Glutamatergic neuron (in vitro differentiated cells): ENCODE data around the gene ZBTB14. TPM values are rescaled to one million over a fixed set of nuclear protein-coding genes. Genes with fewer than 3 reads are reported as not detected.

Experiments used
- DNase-seq: peaks from one replicate; pipeline ENCODE4 v3.0.0; 2022
- H3K27ac Mint-ChIP-seq: one replicate; pipeline ENCODE4 v1.8.0; 2020; ENCODE audit warnings: mild to moderate bottlenecking, mixed read lengths, inconsistent platforms; ENCODE audit not compliant: unreplicated experiment
- H3K27me3 Mint-ChIP-seq: one replicate; pipeline ENCODE4 v1.8.0; 2020; ENCODE audit warnings: mild to moderate bottlenecking, moderate library complexity, mixed read lengths, inconsistent platforms; ENCODE audit not compliant: unreplicated experiment
- H3K36me3 Mint-ChIP-seq: one replicate; pipeline ENCODE4 v1.8.0; 2020; ENCODE audit warnings: mild to moderate bottlenecking, mixed read lengths, inconsistent platforms; ENCODE audit not compliant: unreplicated experiment
- H3K4me1 Mint-ChIP-seq: one replicate; pipeline ENCODE4 v1.8.0; 2020; ENCODE audit warnings: mild to moderate bottlenecking, low read depth, mixed read lengths, inconsistent platforms; ENCODE audit not compliant: unreplicated experiment
- H3K4me3 Mint-ChIP-seq: one replicate; pipeline ENCODE4 v1.8.0; 2020; ENCODE audit warnings: mild to moderate bottlenecking, mixed read lengths, inconsistent platforms; ENCODE audit not compliant: unreplicated experiment
- H3K9me3 Mint-ChIP-seq: one replicate; pipeline ENCODE4 v1.8.0; 2020; ENCODE audit warnings: mild to moderate bottlenecking, moderate library complexity, mixed read lengths, inconsistent platforms; ENCODE audit not compliant: unreplicated experiment
- long read RNA-seq: library from polyadenylated mRNA; unstranded; transcript quantifications from one replicate; pipeline ENCODE4 v2.0.0, GENCODE V29; 2020; ENCODE audit not compliant: unreplicated experiment
- total RNA-seq: library from RNA; stranded (reverse); fragmentation: NEBNext Ultra II Directional; extraction: Animal tissue kit (Norgen Biotek cat#: 25700); gene quantifications from one replicate; pipeline ENCODE4 v1.2.1, GENCODE V29; 2021; ENCODE audit not compliant: unreplicated experiment
- TF ChIP-seq, protein P1 (sequence below): fragments of 200-600 bp; sonication (generic); IDR thresholded peaks from one replicate; pipeline ENCODE4 v1.5.0; 2021; ENCODE audit not compliant: partially characterized antibody, unreplicated experiment

Gene ZBTB14
- total RNA-seq: 9.1 TPM
- long read RNA-seq, partial matches to known transcripts: 0 of 1 reads
- long read RNA-seq, other reads (novel, unspliced or antisense): 0 of 1 reads

DNA sequence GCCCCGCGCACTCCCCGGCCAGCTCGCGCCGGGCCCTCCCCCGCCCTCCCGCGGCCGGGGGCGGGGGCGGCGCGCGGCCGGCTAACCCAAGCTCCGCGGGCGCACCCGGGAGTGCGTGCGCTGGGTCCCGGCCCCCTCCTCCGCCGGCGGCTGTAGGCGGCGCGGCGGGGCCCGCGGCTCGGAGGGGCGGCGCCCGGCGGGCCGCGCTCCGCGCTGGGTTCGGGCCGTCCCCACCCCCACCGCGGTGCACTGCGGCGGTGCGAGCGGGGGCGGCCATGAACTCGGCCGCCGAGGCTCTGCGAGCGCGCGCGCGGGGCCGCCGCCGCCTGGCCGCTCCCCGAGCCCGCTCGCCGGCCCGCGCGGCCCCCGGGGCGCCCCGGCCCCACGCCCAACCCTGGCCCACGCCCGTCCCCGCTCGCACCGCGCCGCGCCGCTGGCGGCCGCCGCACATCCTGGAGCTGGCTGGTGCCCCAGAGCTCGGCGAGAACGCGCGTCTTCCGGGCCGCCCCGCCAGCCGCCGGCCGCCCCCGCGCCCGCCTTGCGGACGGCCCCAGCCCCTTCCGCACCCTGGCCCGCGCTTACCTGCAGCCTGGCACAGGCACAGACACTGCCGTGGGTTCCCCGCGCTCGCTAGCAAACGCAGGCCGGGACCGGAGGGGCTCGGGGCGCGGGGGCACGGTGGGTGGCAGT is at the start of gene ZBTB14:
ZBTB14 (minus strand) TSS at position 496 of the 690 bp plus-strand sequence. CDS start 2,480 bp downstream, outside the sequence.
- peak; percentile 76 for DNase-seq
- peak within 1 kb of the TSS; percentile 92 for H3K4me3 Mint-ChIP-seq
- H3K36me3 Mint-ChIP-seq: peaks cover 12% of the 10 kb centered on the region
- H3K27me3 Mint-ChIP-seq: peaks cover 8% of the 10 kb centered on the region
- TF ChIP-seq, protein P1, sequence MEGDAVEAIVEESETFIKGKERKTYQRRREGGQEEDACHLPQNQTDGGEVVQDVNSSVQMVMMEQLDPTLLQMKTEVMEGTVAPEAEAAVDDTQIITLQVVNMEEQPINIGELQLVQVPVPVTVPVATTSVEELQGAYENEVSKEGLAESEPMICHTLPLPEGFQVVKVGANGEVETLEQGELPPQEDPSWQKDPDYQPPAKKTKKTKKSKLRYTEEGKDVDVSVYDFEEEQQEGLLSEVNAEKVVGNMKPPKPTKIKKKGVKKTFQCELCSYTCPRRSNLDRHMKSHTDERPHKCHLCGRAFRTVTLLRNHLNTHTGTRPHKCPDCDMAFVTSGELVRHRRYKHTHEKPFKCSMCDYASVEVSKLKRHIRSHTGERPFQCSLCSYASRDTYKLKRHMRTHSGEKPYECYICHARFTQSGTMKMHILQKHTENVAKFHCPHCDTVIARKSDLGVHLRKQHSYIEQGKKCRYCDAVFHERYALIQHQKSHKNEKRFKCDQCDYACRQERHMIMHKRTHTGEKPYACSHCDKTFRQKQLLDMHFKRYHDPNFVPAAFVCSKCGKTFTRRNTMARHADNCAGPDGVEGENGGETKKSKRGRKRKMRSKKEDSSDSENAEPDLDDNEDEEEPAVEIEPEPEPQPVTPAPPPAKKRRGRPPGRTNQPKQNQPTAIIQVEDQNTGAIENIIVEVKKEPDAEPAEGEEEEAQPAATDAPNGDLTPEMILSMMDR: no peak
- peaks cover 5% of the 10 kb centered on the region for H3K4me1 Mint-ChIP-seq
- H3K27ac Mint-ChIP-seq: peak within 1 kb of the TSS; percentile 96
- peaks cover 16% of the 10 kb centered on the region for H3K9me3 Mint-ChIP-seq

DNA sequence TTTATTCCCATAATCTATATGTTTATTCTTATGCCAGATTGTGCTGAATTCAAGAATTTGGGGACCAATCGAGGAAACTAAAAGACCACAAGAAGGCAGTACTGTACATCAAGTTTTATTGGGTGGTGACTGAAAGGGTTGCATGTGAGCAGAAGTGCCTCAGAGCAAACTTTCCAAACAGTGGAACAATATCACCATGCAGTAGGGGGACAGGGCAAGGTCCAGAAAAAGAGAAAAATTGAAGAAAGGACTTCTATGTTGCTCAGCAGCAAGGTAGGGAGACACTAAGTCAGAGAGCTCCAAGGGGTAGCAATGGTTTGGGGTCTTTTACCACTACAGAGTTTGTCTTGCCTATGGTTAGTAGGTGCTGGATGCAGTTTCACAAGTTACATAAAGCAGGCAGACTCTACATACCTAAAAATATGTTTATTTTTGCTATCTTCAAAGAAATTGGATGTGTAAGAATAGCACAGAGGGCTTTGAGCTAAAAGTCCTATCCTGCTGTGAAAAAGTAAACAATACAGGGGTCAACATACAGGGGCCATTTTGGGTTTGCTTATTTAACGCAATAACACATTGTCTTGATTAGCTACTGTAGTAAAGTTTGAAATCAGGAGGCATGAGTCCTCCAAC is 43.8 kb upstream of the ZBTB14 start:
- Mint-ChIP-seq H3K9me3 (no peaks in the 10 kb centered on the region), H3K27me3 (no peaks in the 10 kb centered on the region), H3K36me3 (no peaks in the 10 kb centered on the region), H3K4me3 (no peak overlapping the region), H3K4me1 (no peaks in the 10 kb centered on the region), H3K27ac (no peak overlapping the region)
- DNase-seq: no peak
- TF ChIP-seq, protein P1: no peak

DNA sequence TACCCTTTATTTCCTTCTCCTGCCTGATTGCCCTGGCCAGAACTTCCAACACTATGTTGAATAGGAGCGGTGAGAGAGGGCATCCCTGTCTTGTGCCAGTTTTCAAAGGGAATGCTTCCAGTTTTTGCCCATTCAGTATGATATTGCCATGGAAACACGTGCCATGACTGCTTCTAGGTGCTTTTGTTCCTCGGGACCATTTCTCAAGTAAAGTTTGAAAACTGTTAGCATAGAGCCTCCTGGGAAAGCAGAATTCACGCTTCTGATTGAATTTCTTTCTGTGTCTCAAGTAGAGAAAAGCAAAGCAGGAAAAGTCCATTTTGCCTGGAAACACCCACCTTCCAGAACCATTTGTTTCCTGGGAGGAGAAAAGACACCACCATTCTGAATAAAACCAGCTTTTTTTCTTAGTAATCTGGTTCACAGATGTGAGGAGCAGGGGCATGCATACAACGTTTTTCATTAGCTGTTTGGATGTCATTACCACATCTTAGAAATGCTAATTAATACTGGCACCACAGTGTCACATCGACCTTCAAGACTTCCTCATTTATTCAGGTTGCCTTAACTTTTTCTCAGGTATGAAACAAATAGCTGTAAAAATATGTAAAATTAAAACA is 39.0 kb upstream of the ZBTB14 start:
- H3K36me3 Mint-ChIP-seq: no peaks in the 10 kb centered on the region
- no peak for DNase-seq
- H3K27me3 Mint-ChIP-seq: no peaks in the 10 kb centered on the region
- no peak overlapping the region for H3K27ac Mint-ChIP-seq
- TF ChIP-seq, protein P1: no peak
- H3K9me3 Mint-ChIP-seq: no peaks in the 10 kb centered on the region
- no peaks in the 10 kb centered on the region for H3K4me1 Mint-ChIP-seq
- no peak overlapping the region for H3K4me3 Mint-ChIP-seq

GRCh38 chr18:5318061-5318700 is 22.7 kb upstream of the ZBTB14 start:
- no peak overlapping the region for H3K4me3 Mint-ChIP-seq
- H3K36me3 Mint-ChIP-seq: no peaks in the 10 kb centered on the region
- TF ChIP-seq, protein P1: no peak
- no peaks in the 10 kb centered on the region for H3K4me1 Mint-ChIP-seq
- no peak overlapping the region for H3K27ac Mint-ChIP-seq
- DNase-seq: no peak
- peaks cover 2% of the 10 kb centered on the region for H3K27me3 Mint-ChIP-seq
- no peaks in the 10 kb centered on the region for H3K9me3 Mint-ChIP-seq
